DMS79 (cell line): ENCODE results near the gene CD82.

Source experiments
- DNase-seq: peaks from one replicate; lab custom pipeline; 2025; lab: John Stamatoyannopoulos, UW

Gene CD82

GRCh38 chr11:44561964-44562734 is 3.3 kb upstream of the CD82 start:
- DNase-seq = no peak

- no peak for DNase-seq
Measured at GRCh38 chr11:44562845-44563460, 2.5 kb upstream of the CD82 start.

GRCh38 chr11:44563711-44564110 is 1.8 kb upstream of the CD82 start:
- DNase-seq = no peak

GRCh38 chr11:44564166-44564565 is 1.3 kb upstream of the CD82 start:
- DNase-seq = peak; percentile 92

GRCh38 chr11:44564670-44565210 is 723 bp upstream of the CD82 start:
- peak; percentile 89 for DNase-seq

- DNase-seq = peak; percentile 23
Measured at GRCh38 chr11:44565953-44566949, 788 bp downstream of the CD82 start.

GRCh38 chr11:44566952-44567875 is 1.8 kb downstream of the CD82 start:
- no peak for DNase-seq

- DNase-seq = no peak
Measured at GRCh38 chr11:44567876-44568256, 2.4 kb downstream of the CD82 start.

GRCh38 chr11:44568331-44568657 is 2.8 kb downstream of the CD82 start:
- no peak for DNase-seq

- DNase-seq = no peak
Measured at GRCh38 chr11:44568658-44569473, 3.4 kb downstream of the CD82 start.

- DNase-seq = no peak
Measured at GRCh38 chr11:44570411-44571155, 5.1 kb downstream of the CD82 start.

- DNase-seq = no peak
Measured at GRCh38 chr11:44571871-44572270, 6.4 kb downstream of the CD82 start.

- no peak for DNase-seq
Measured at GRCh38 chr11:44572436-44572835, 7.0 kb downstream of the CD82 start.

GRCh38 chr11:44572884-44573283 is 7.4 kb downstream of the CD82 start:
- DNase-seq = no peak

- DNase-seq = no peak
Measured at GRCh38 chr11:44573333-44573732, 7.9 kb downstream of the CD82 start.

GRCh38 chr11:44574610-44575287 is 9.3 kb downstream of the CD82 start:
- no peak for DNase-seq

- DNase-seq = no peak
Measured at GRCh38 chr11:44575288-44575672, 9.8 kb downstream of the CD82 start.

GRCh38 chr11:44575962-44576361 is 10.5 kb downstream of the CD82 start:
- DNase-seq = no peak

GRCh38 chr11:44576656-44577055 is 11.2 kb downstream of the CD82 start:
- no peak for DNase-seq
